PC-9 (cell line): ENCODE results near the gene SLC35G4. TPM values are rescaled to one million over a fixed set of nuclear protein-coding genes. Genes with fewer than 3 reads are reported as not detected.

Experiments used
- BruUV-seq: library from RNA; stranded (reverse); fragments of 400-500 nt; replicated peaks from 2 replicates; lab custom pipeline; 2021; lab: Mats Ljungman, UMichigan
- CTCF ChIA-PET: fragments of 300-600 bp; sonication (Branson Sonifier 250); formaldehyde crosslinking; loops from one replicate; lab custom pipeline; 2022; ENCODE audit warnings: antibody characterized with exemption; lab: Charles Lee
- POLR2A ChIA-PET: fragments of 300-600 bp; sonication (Branson Sonifier 250); formaldehyde crosslinking; loops from one replicate; lab custom pipeline; 2022; ENCODE audit warnings: antibody characterized with exemption; ENCODE audit not compliant: unreplicated experiment; lab: Charles Lee
- DNase-seq, 2 experiments: peaks; one replicate each; pipeline versions ENCODE4 v3.0.0 to v3.0.0-alpha.2; 2015 to 2022; ENCODE audit warnings: mixed read lengths in 1 of 2
- H2AFZ ChIP-seq: fragments of 200-600 bp; sonication (generic); 2 replicates; pipeline ENCODE4 v1.8.1; 2017; ENCODE audit warnings: antibody characterized with exemption
- H3F3A ChIP-seq: fragments of 200-600 bp; sonication (generic); 2 replicates; pipeline ENCODE4 v1.8.1; 2017; ENCODE audit warnings: antibody characterized with exemption, mild to moderate bottlenecking, low read depth; ENCODE audit not compliant: insufficient read depth
- H3K27ac ChIP-seq: fragments of 200-600 bp; sonication (generic); 2 replicates; pipeline ENCODE4 v1.6.1; 2016; ENCODE audit warnings: mixed run types
- H3K27me3 ChIP-seq: fragments of 200-600 bp; sonication (generic); 2 replicates; pipeline ENCODE4 v1.6.1; 2016; ENCODE audit warnings: low read depth, mixed run types; ENCODE audit not compliant: insufficient read depth
- H3K36me3 ChIP-seq: fragments of 200-600 bp; sonication (generic); 2 replicates; pipeline ENCODE4 v1.6.1; 2016; ENCODE audit warnings: low read depth, mixed run types
- H3K4me1 ChIP-seq: fragments of 200-600 bp; sonication (generic); replicated peaks from 2 replicates; pipeline ENCODE4 v1.6.1; 2016; ENCODE audit warnings: mixed run types; ENCODE audit not compliant: insufficient read depth
- H3K4me2 ChIP-seq: fragments of 200-600 bp; sonication (generic); 2 replicates; pipeline ENCODE4 v1.6.1; 2017; ENCODE audit warnings: mixed run types
- H3K4me3 ChIP-seq: fragments of 200-600 bp; sonication (generic); 2 replicates; pipeline ENCODE4 v1.6.1; 2016; ENCODE audit warnings: mixed run types
- H3K79me2 ChIP-seq: fragments of 200-600 bp; sonication (generic); 2 replicates; pipeline ENCODE4 v1.6.1; 2017; ENCODE audit warnings: low read depth, mixed run types
- H3K9me2 ChIP-seq: fragments of 200-600 bp; sonication (generic); 2 replicates; pipeline ENCODE4 v1.8.1; 2017; ENCODE audit warnings: mild to moderate bottlenecking; ENCODE audit not compliant: insufficient read depth
- H3K9me3 ChIP-seq: fragments of 200-600 bp; sonication (generic); 2 replicates; pipeline ENCODE4 v1.8.1; 2016; ENCODE audit warnings: low read depth; ENCODE audit not compliant: insufficient read depth
- H4K20me1 ChIP-seq: fragments of 200-600 bp; sonication (generic); 2 replicates; pipeline ENCODE4 v1.8.1; 2017; ENCODE audit not compliant: insufficient read depth
- CTCF ChIP-seq: fragments of 200-600 bp; sonication (generic); conservative IDR thresholded peaks from 2 replicates; pipeline ENCODE4 v1.6.1; 2017; ENCODE audit warnings: mixed run types, antibody characterized with exemption, mild to moderate bottlenecking, moderate library complexity
- EZH2 ChIP-seq: fragments of 200-600 bp; sonication (generic); IDR thresholded peaks from 2 replicates; pipeline ENCODE4 v1.8.0; 2017; ENCODE audit warnings: antibody characterized with exemption, low read depth
- intact Hi-C: fragments of 100-400 bp; cut with micrococcal nuclease; formaldehyde crosslinking; loops from one replicate; pipeline ENCODE4 v1.10.0; 2022; ENCODE audit not compliant: unreplicated experiment
- total RNA-seq: library from RNA; stranded (reverse); gene quantifications from 2 replicates; pipeline ENCODE4 v1.2.3, GENCODE V29; 2021

Gene SLC35G4
- total RNA-seq, 1 experiment from 2014 or later: not detected

GRCh38 chr18:11657152-11657551 lies 47.8 kb downstream of the SLC35G4 start:
- peaks cover 87% of the 10 kb centered on the region for H3K27me3 ChIP-seq
- H3K4me2 ChIP-seq: no peak overlapping the region
- no peaks in the 10 kb centered on the region for H3K36me3 ChIP-seq
- H4K20me1 ChIP-seq: no peaks in the 10 kb centered on the region
- H3K9me3 ChIP-seq: no peaks in the 10 kb centered on the region
- no peaks in the 10 kb centered on the region for H3K9me2 ChIP-seq
- CTCF ChIA-PET: interaction anchor here (0.6 kb wide), 1 partner anchor 377 kb away, joined by 3 read pairs; no protein-coding TSS in a partner anchor
- H2AFZ ChIP-seq: no peak overlapping the region
- intact Hi-C loops: no loop called here
- DNase-seq: no peak
- H3K4me3 ChIP-seq: no peak overlapping the region
- BruUV-seq: no TSS peak
- H3F3A ChIP-seq: no peaks in the 10 kb centered on the region
- no peak for TF ChIP-seq EZH2
- no peak for TF ChIP-seq CTCF
- H3K4me1 ChIP-seq: no peaks in the 10 kb centered on the region
- no peak overlapping the region for H3K27ac ChIP-seq
- POLR2A ChIA-PET: no interaction called here
- H3K79me2 ChIP-seq: no peaks in the 10 kb centered on the region

GRCh38 chr18:11657554-11657953 lies 48.2 kb downstream of the SLC35G4 start:
- peaks cover 90% of the 10 kb centered on the region for H3K27me3 ChIP-seq
- POLR2A ChIA-PET: no interaction called here
- no peak for DNase-seq
- H3K4me3 ChIP-seq: no peak overlapping the region
- H2AFZ ChIP-seq: no peak overlapping the region
- TF ChIP-seq EZH2 (no peak), CTCF (no peak)
- no peaks in the 10 kb centered on the region for H3K9me3 ChIP-seq
- no peaks in the 10 kb centered on the region for H3K79me2 ChIP-seq
- H3K9me2 ChIP-seq: no peaks in the 10 kb centered on the region
- intact Hi-C loops: no loop called here
- H3K36me3 ChIP-seq: no peaks in the 10 kb centered on the region
- no peak overlapping the region for H3K4me2 ChIP-seq
- no peaks in the 10 kb centered on the region for H4K20me1 ChIP-seq
- H3K27ac ChIP-seq: no peak overlapping the region
- no peaks in the 10 kb centered on the region for H3K4me1 ChIP-seq
- BruUV-seq: no TSS peak
- H3F3A ChIP-seq: no peaks in the 10 kb centered on the region
- CTCF ChIA-PET: no interaction called here

GRCh38 chr18:11658019-11658418 lies 48.6 kb downstream of the SLC35G4 start:
- H3K9me2 ChIP-seq: no peaks in the 10 kb centered on the region
- no peaks in the 10 kb centered on the region for H3K36me3 ChIP-seq
- BruUV-seq: no TSS peak
- no peak overlapping the region for H2AFZ ChIP-seq
- no peaks in the 10 kb centered on the region for H3K79me2 ChIP-seq
- ChIA-PET CTCF (no interaction called here), POLR2A (no interaction called here)
- no peaks in the 10 kb centered on the region for H3K4me1 ChIP-seq
- no peak overlapping the region for H3K4me3 ChIP-seq
- H4K20me1 ChIP-seq: no peaks in the 10 kb centered on the region
- no peak overlapping the region for H3K27ac ChIP-seq
- H3K27me3 ChIP-seq: peaks cover 90% of the 10 kb centered on the region
- intact Hi-C loops: no loop called here
- H3K4me2 ChIP-seq: no peak overlapping the region
- no peak for TF ChIP-seq CTCF
- no peak for TF ChIP-seq EZH2
- H3F3A ChIP-seq: no peaks in the 10 kb centered on the region
- DNase-seq: no peak
- no peaks in the 10 kb centered on the region for H3K9me3 ChIP-seq
